Vagina (tissue), 2 donors: ENCODE data around the gene DPM3. TPM values are rescaled to one million over a fixed set of nuclear protein-coding genes. Genes with fewer than 3 reads are reported as not detected.

Experiments used
- DNase-seq, 2 donors: peaks; one replicate each; pipeline ENCODE4 v3.0.0-alpha.2; 2017; ENCODE audit errors: extremely low spot score in 2 of 2
- H3K27ac ChIP-seq: fragments of 200-600 bp; sonication (generic); one replicate; pipeline ENCODE4 v1.5.1; 2019
- H3K27me3 ChIP-seq: fragments of 200-600 bp; sonication (generic); one replicate; pipeline ENCODE4 v1.5.1; 2019
- H3K36me3 ChIP-seq, 2 donors: fragments of 200-600 bp; sonication (generic); one replicate each; pipeline ENCODE4 v1.5.1; 2017 to 2019
- H3K4me1 ChIP-seq: fragments of 200-600 bp; sonication (generic); one replicate; pipeline ENCODE4 v1.5.1; 2019
- H3K4me3 ChIP-seq, 2 donors: fragments of 200-600 bp; sonication (generic); 1 replicate in 1 of 2; 2 replicates in 1 of 2; pipeline ENCODE4 v1.5.1; 2016 to 2019
- H3K9me3 ChIP-seq: fragments of 200-600 bp; sonication (generic); one replicate; pipeline ENCODE4 v1.5.1; 2019
- POLR2A ChIP-seq, 2 donors: fragments of 450-650 bp; IDR thresholded peaks; one replicate each; pipeline ENCODE4 v1.6.1; 2017; ENCODE audit warnings: antibody characterized with exemption in 2 of 2, mild to moderate bottlenecking in 2 of 2, moderate library complexity in 2 of 2
- POLR2AphosphoS5 ChIP-seq, 2 donors: sonication (generic); formaldehyde crosslinking; IDR thresholded peaks; one replicate each; pipeline ENCODE4 v1.9.0; 2017; ENCODE audit warnings: antibody characterized with exemption in 2 of 2, mild to moderate bottlenecking in 2 of 2, low read depth in 1 of 2; ENCODE audit not compliant: insufficient read depth in 1 of 2
- intact Hi-C: fragments of 100-400 bp; cut with DNase I; formaldehyde crosslinking; loops from one replicate; pipeline ENCODE4 v1.15.1; 2023
- total RNA-seq: library from RNA; depleted of rRNA; stranded (reverse); fragments of >200 nt; gene quantifications from one replicate; pipeline ENCODE4 v1.2.3, GENCODE V29; 2016
- TF ChIP-seq, protein P1 (sequence below), 3 experiments: fragments of 450-650 bp in 2 of 3; fragments of 200-600 bp in 1 of 3; sonication (generic) in 1 of 3; IDR thresholded peaks; one replicate each; pipeline ENCODE4 v1.5.1; 2017 to 2019; ENCODE audit warnings: antibody characterized with exemption in 3 of 3, mild to moderate bottlenecking in 2 of 3, moderate library complexity in 2 of 3

Gene DPM3
- total RNA-seq, 1 donor from 2014 or later, result 114 TPM

DNA sequence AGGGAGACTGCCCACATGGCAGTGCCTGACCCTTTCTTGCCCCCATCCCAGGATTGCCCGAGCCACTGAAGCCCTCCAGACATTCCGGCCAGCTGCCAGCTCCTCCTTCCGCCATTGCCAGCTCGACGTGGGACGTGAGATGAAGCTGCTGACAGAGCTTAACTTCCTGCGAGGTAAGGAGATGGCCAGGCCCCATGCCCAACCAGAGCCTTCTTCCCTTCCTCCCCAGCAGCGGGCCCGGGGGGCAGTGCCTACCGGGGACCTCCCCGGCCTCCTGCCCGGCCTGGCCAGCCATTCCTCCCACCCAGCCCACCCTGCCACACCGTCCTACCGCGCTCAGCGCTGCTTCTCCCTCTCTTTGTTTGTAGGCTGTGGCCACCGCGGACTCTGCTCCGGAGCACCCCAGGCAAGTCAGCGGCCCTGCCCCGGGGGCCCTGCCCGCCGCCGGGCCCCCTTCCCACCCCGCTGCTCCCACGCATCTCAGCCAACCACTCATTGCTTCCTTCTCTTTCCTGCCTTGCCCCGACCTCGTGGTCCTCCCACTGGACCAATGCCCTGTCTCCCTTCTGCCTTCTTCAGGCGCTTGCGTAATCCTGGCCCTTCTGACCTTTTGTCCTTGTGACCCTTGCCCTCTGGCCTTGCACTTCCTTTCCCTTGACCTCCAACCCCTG is 38.2 kb upstream of the DPM3 start:
- intact Hi-C loops, result loop anchor here (5.0 kb wide), 1 partner anchor 49 kb away; no protein-coding TSS in a partner anchor
- TF ChIP-seq POLR2A (IDR thresholded peaks at IDR 0.05) (no peak), POLR2AphosphoS5 (IDR thresholded peaks at IDR 0.05; ENCODE audit: insufficient read depth in 1 of 2, low read depth in 1 of 2) (no peak)
- TF ChIP-seq, protein P1, sequence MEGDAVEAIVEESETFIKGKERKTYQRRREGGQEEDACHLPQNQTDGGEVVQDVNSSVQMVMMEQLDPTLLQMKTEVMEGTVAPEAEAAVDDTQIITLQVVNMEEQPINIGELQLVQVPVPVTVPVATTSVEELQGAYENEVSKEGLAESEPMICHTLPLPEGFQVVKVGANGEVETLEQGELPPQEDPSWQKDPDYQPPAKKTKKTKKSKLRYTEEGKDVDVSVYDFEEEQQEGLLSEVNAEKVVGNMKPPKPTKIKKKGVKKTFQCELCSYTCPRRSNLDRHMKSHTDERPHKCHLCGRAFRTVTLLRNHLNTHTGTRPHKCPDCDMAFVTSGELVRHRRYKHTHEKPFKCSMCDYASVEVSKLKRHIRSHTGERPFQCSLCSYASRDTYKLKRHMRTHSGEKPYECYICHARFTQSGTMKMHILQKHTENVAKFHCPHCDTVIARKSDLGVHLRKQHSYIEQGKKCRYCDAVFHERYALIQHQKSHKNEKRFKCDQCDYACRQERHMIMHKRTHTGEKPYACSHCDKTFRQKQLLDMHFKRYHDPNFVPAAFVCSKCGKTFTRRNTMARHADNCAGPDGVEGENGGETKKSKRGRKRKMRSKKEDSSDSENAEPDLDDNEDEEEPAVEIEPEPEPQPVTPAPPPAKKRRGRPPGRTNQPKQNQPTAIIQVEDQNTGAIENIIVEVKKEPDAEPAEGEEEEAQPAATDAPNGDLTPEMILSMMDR (IDR thresholded peaks at IDR 0.05), result no peak
- Histone ChIP-seq H3K9me3 (no peaks in the 10 kb centered on the region), H3K27me3 (no peaks in the 10 kb centered on the region), H3K4me3 (no peak overlapping the region), H3K4me1 (peaks cover 18% of the 10 kb centered on the region), H3K36me3 (no peaks in the 10 kb centered on the region), H3K27ac (no peak overlapping the region)
- DNase-seq, result peak in 1 of 2 donors; percentile 85

DNA sequence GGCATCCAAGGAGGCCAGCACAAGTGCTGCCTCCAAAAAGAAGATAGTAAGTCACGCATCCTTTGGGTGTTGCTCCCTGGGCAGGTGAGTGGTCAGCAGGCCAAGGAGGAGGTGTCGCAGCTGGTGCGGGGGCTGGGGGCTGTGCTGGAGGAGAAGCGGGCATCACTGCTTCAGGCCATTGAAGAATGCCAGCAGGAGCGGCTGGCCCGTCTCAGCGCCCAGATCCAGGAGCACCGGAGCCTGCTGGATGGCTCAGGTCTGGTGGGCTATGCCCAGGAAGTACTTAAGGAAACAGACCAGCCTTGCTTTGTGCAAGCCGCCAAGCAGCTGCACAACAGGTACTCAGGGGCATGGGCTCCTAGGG is 37.6 kb upstream of the DPM3 start:
- H3K36me3 ChIP-seq, result no peaks in the 10 kb centered on the region
- TF ChIP-seq POLR2A (IDR thresholded peaks at IDR 0.05) (no peak), POLR2AphosphoS5 (IDR thresholded peaks at IDR 0.05; ENCODE audit: insufficient read depth in 1 of 2, low read depth in 1 of 2) (no peak)
- TF ChIP-seq, protein P1 (IDR thresholded peaks at IDR 0.05), result no peak
- no peak overlapping the region for H3K4me3 ChIP-seq
- peaks cover 23% of the 10 kb centered on the region for H3K4me1 ChIP-seq
- no peak overlapping the region for H3K27ac ChIP-seq
- H3K27me3 ChIP-seq, result no peaks in the 10 kb centered on the region
- peak in 1 of 2 donors; percentile 83 for DNase-seq
- intact Hi-C loops, result loop anchor here (5.0 kb wide), 1 partner anchor 49 kb away; no protein-coding TSS in a partner anchor
- no peaks in the 10 kb centered on the region for H3K9me3 ChIP-seq

DNA sequence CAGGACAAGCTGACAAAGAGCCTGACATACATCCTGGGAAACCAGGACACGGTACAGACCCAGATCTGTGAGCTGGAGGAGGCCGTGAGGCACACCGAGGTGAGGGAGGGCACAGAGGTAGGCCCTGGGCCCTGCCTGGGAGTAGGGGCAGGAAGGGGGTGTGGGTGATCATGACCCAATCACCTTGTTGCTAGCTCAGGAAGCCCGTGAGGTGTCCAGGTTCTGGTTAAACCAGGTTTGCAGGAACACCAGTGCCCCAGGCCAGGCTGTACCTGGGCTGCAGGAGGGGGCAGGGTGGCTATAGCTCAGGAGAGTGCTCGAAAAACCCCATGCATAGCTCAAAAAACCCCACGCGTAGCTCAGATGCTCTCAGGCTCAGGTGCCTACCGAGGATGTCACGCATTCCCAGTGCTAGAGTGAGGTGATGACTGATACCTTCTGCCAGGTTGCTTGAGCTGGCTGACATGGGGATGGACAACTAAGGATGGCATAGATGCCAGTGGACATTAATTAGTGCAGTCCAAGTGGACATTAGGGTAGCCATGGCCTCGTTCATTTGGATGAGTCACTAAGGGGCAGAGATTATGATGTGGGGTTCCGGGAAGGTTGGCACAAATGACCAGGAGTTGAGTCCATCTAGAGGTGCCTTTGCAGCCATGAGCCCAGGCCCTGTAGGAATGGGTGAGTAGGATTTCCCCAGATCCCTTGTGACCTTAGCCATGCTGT is 37.0 kb upstream of the DPM3 start:
- Histone ChIP-seq H3K9me3 (no peaks in the 10 kb centered on the region), H3K4me1 (peaks cover 27% of the 10 kb centered on the region), H3K4me3 (no peak overlapping the region), H3K27ac (no peak overlapping the region), H3K27me3 (no peaks in the 10 kb centered on the region), H3K36me3 (no peaks in the 10 kb centered on the region)
- TF ChIP-seq, protein P1 (IDR thresholded peaks at IDR 0.05), result no peak
- TF ChIP-seq POLR2A (IDR thresholded peaks at IDR 0.05) (no peak), POLR2AphosphoS5 (IDR thresholded peaks at IDR 0.05; ENCODE audit: insufficient read depth in 1 of 2, low read depth in 1 of 2) (no peak)
- peak; percentile 80 to 88 for DNase-seq
- intact Hi-C loops, result loop anchor here (5.0 kb wide), 1 partner anchor 50 kb away; no protein-coding TSS in a partner anchor

DNA sequence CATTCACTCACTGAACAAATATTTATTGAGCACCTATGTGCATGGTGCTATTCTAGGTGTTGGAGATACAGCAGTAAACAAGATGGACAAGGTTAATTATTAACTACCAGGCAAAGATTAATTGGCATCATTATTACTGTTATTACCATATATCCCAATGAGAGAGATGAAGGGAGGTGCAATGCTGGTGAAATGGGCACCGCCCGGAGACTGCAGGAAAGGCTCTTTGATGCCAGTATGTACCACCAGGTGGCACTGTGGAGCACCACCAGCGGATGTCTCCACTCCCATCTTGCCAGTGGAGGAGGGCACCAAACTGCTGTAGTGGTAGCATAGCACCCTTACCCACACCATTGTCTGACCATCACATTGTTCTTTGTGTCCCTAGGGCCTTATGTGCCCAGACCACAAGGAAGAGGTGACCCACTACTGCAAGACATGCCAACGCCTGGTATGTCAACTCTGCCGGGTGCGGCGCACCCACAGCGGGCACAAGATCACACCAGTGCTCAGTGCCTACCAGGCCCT is 36.3 kb upstream of the DPM3 start:
- no peaks in the 10 kb centered on the region for H3K27me3 ChIP-seq
- H3K4me3 ChIP-seq, result no peak overlapping the region
- intact Hi-C loops, result loop anchor here (5.0 kb wide), 1 partner anchor 51 kb away; no protein-coding TSS in a partner anchor
- no peak for TF ChIP-seq POLR2A (IDR thresholded peaks at IDR 0.05)
- TF ChIP-seq POLR2AphosphoS5 (IDR thresholded peaks at IDR 0.05; ENCODE audit: insufficient read depth in 1 of 2, low read depth in 1 of 2), result peak; percentile 16 to 51
- TF ChIP-seq, protein P1 (IDR thresholded peaks at IDR 0.05), result peak; percentile 83 to 91 (median 87)
- DNase-seq, result peak; percentile 81 to 88
- H3K9me3 ChIP-seq, result no peaks in the 10 kb centered on the region
- no peak overlapping the region for H3K27ac ChIP-seq
- H3K4me1 ChIP-seq, result peaks cover 34% of the 10 kb centered on the region
- H3K36me3 ChIP-seq, result no peaks in the 10 kb centered on the region
